Kidney (tissue), 14 donors: ENCODE results near the gene HMG20A. TPM values are rescaled to one million over a fixed set of nuclear protein-coding genes. Genes with fewer than 3 reads are reported as not detected.

ENCODE experiments used
- DNase-seq, 5 donors: peaks; one replicate each; pipeline ENCODE4 v3.0.0-alpha.2; 2013 to 2020
- FAIRE-seq: peaks from 2 replicates; lab custom pipeline; 2012; peaks lifted over from hg19 to GRCh38; lab: Jason Lieb, UNC
- H3K27ac ChIP-seq, 2 donors: one replicate each; pipeline ENCODE4 v1.7.0; 2013; ENCODE audit warnings: low read depth in 2 of 2, low read length in 2 of 2, inconsistent platforms in 1 of 2
- H3K27me3 ChIP-seq: one replicate; pipeline ENCODE4 v1.7.1; 2013; ENCODE audit warnings: low read length, inconsistent platforms; ENCODE audit not compliant: control insufficient read depth, insufficient read depth
- H3K36me3 ChIP-seq, 3 donors: one replicate each; pipeline versions ENCODE4 v1.7.0 to v1.7.1; 2013; ENCODE audit warnings: low read length in 3 of 3, control low read depth in 1 of 3, inconsistent platforms in 1 of 3; ENCODE audit not compliant: insufficient read depth in 3 of 3, control insufficient read depth in 2 of 3
- H3K4me1 ChIP-seq, 3 donors: one replicate each; pipeline versions ENCODE4 v1.7.0 to v1.7.1; 2013; ENCODE audit warnings: low read length in 3 of 3, inconsistent platforms in 1 of 3, low read depth in 1 of 3; ENCODE audit not compliant: control insufficient read depth in 2 of 3, insufficient read depth in 2 of 3
- H3K4me3 ChIP-seq, 3 donors: one replicate each; pipeline versions ENCODE4 v1.7.0 to v1.8.1; 2013; ENCODE audit warnings: low read length in 3 of 3, control low read depth in 1 of 3, inconsistent platforms in 1 of 3
- H3K9ac ChIP-seq, 3 donors: one replicate each; pipeline versions ENCODE4 v1.7.0 to v1.7.1; 2013; ENCODE audit warnings: low read length in 3 of 3, control low read depth in 1 of 3, inconsistent platforms in 1 of 3
- H3K9me3 ChIP-seq, 3 donors: one replicate each; pipeline versions ENCODE4 v1.7.0 to v1.7.1; 2013; ENCODE audit warnings: low read length in 3 of 3, control low read depth in 1 of 3, inconsistent platforms in 1 of 3; ENCODE audit not compliant: control insufficient read depth in 2 of 3, insufficient read depth in 1 of 3
- CTCF ChIP-seq: IDR thresholded peaks from 3 replicates; pipeline ENCODE4 v1.5.1; 2012; ENCODE audit warnings: mild to moderate bottlenecking, moderate library complexity, borderline replicate concordance; ENCODE audit not compliant: insufficient read depth; ENCODE audit errors: extremely low read depth
- intact Hi-C: fragments of 100-400 bp; cut with DNase I; formaldehyde crosslinking; loops from one replicate; pipeline ENCODE4 v1.11.1; 2022
- polyA plus RNA-seq: library from polyadenylated mRNA; stranded (reverse); fragments of 350-450 nt; fragmentation: Illumina TruSeq; extraction: RNeasy Lipid Tissue Mini Kit (QIAGEN cat#74804); gene quantifications from one replicate; pipeline ENCODE4 v1.2.3, GENCODE V29; 2014; ENCODE audit warnings: low read depth, low replicate concordance; ENCODE audit not compliant: insufficient read depth
- total RNA-seq: library from RNA; stranded (reverse); fragmentation: NEBNext Ultra II Directional; extraction: Animal tissue kit (Norgen Biotek cat#: 25700); gene quantifications from one replicate; pipeline ENCODE4 v1.2.1, GENCODE V29; 2021
- donor health status: control.
- donor health status: control.
- donor health status: control.
- donor health status: control.
- donor health status: control.
- donor health status: DM: yes; HTN: yes; CAD: no.
- donor health status: Normal renal cell carcinoma (clear cell type).

The HMG20A gene
- total and polyA plus RNA-seq, 2 donors from 2014 or later = 16.8 to 38.7 TPM

GRCh38 chr15:77373441-77373840, 47.2 kb upstream of the HMG20A start:
- no peak for TF ChIP-seq CTCF
- H3K27ac ChIP-seq = no peak overlapping the region
- H3K9ac ChIP-seq = no peak overlapping the region
- H3K4me1 ChIP-seq = no peaks in the 10 kb centered on the region
- no peak overlapping the region for H3K4me3 ChIP-seq
- DNase-seq = no peak
- no peaks in the 10 kb centered on the region for H3K9me3 ChIP-seq
- H3K36me3 ChIP-seq = no peaks in the 10 kb centered on the region
- no peak for FAIRE-seq
- H3K27me3 ChIP-seq = no peaks in the 10 kb centered on the region
- intact Hi-C loops = no loop called here

GRCh38 chr15:77375133-77375532, 45.6 kb upstream of the HMG20A start:
- no peak for TF ChIP-seq CTCF
- Histone ChIP-seq H3K36me3 (no peaks in the 10 kb centered on the region), H3K27me3 (no peaks in the 10 kb centered on the region), H3K27ac (no peak overlapping the region), H3K9me3 (no peaks in the 10 kb centered on the region), H3K4me3 (no peak overlapping the region), H3K9ac (no peak overlapping the region), H3K4me1 (no peaks in the 10 kb centered on the region)
- intact Hi-C loops = no loop called here
- DNase-seq (no peak), FAIRE-seq (no peak)

DNA sequence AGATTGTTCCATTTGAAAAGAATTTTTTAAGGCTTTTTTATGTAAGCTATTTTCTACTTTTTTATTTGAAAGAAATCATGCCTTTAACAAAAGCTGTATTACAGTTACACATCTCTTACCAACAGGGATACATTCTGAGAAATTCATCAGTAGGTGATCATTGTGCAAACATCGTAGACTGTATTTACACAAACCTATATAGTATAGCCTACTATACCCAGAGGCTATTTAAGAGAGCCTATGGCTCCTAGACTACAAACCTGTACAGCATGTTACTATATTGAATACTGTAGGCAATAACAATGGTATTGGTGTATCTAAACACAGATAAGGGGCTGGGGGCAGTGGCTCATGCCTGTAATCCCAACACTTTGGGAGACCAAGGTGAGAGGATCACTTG, 43.9 kb upstream of the HMG20A start:
- H3K9me3 ChIP-seq = no peaks in the 10 kb centered on the region
- DNase-seq (no peak), FAIRE-seq (no peak)
- no peaks in the 10 kb centered on the region for H3K4me1 ChIP-seq
- H3K27me3 ChIP-seq = no peaks in the 10 kb centered on the region
- H3K9ac ChIP-seq = no peak overlapping the region
- TF ChIP-seq CTCF = no peak
- no peak overlapping the region for H3K27ac ChIP-seq
- no peak overlapping the region for H3K4me3 ChIP-seq
- intact Hi-C loops = no loop called here
- no peaks in the 10 kb centered on the region for H3K36me3 ChIP-seq

DNA sequence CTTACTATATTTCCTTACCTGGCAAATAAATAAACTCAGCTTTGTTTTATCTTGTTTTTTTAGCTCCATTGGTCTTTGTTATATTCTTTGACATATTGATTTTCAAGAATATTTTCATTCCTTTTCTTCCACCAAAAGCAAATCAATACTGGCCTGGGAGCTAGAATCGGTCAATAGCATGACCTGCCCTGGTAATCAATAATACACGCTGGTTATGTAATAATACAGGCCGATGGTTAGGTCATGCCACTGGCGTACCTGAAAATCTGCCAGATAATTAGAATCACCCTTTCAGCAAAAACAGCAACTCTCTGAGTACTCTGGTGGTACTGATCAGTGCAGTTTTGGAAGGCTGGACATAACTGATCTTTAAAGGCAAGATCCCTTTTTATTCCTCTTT, 40.7 kb upstream of the HMG20A start:
- no peak for FAIRE-seq
- H3K4me3 ChIP-seq = no peak overlapping the region
- intact Hi-C loops = no loop called here
- no peak for TF ChIP-seq CTCF
- H3K27me3 ChIP-seq = no peaks in the 10 kb centered on the region
- no peak for DNase-seq
- H3K36me3 ChIP-seq = no peaks in the 10 kb centered on the region
- no peaks in the 10 kb centered on the region for H3K9me3 ChIP-seq
- no peak overlapping the region for H3K27ac ChIP-seq
- H3K4me1 ChIP-seq = no peaks in the 10 kb centered on the region
- H3K9ac ChIP-seq = no peak overlapping the region
